Thyroid gland (tissue), 4 donors: ENCODE results near the gene CAMK2G. TPM values are rescaled to one million over a fixed set of nuclear protein-coding genes. Genes with fewer than 3 reads are reported as not detected.
A peak's percentile ranks its signal among the peaks of the same experiment; 100 is the strongest.

ENCODE experiments used
- DNase-seq, 2 donors: peaks; one replicate each; pipeline ENCODE4 v3.0.0-alpha.2; 2019
- H3K27ac ChIP-seq, 3 donors: fragments of 200-600 bp; sonication (generic); 1 replicate in 2 of 3; 2 replicates in 1 of 3; pipeline ENCODE4 v1.5.1; 2016 to 2019; ENCODE audit warnings: mild to moderate bottlenecking in 1 of 3, moderate library complexity in 1 of 3
- H3K27me3 ChIP-seq: fragments of 200-600 bp; sonication (generic); one replicate; pipeline ENCODE4 v1.5.1; 2019
- H3K36me3 ChIP-seq, 2 donors: fragments of 200-600 bp; sonication (generic); one replicate each; pipeline ENCODE4 v1.5.1; 2016 to 2019
- H3K4me1 ChIP-seq, 2 donors: fragments of 200-600 bp; sonication (generic); one replicate each; pipeline ENCODE4 v1.5.1; 2017 to 2019
- H3K4me3 ChIP-seq, 3 donors: fragments of 200-600 bp; sonication (generic); replicated peaks in 1 of 3; 1 replicate in 2 of 3; 2 replicates in 1 of 3; pipeline ENCODE4 v1.5.1; 2016; ENCODE audit warnings: mild to moderate bottlenecking in 1 of 3
- H3K9me3 ChIP-seq: fragments of 200-600 bp; sonication (generic); one replicate; pipeline ENCODE4 v1.5.1; 2017
- POLR2A ChIP-seq, 2 donors: fragments of 450-650 bp; IDR thresholded peaks; one replicate each; pipeline ENCODE4 v1.6.1; 2017; ENCODE audit warnings: antibody characterized with exemption in 2 of 2, mild to moderate bottlenecking in 2 of 2, moderate library complexity in 1 of 2
- WGBS, 2 donors: methylation state at CpG; one replicate each; pipeline ENCODE4 v1.1.5; 2017; 5-methylcytosine and 5-hydroxymethylcytosine counted together
- intact Hi-C: fragments of 100-400 bp; cut with DNase I; formaldehyde crosslinking; loops from one replicate; pipeline ENCODE4 v1.15.1; 2023
- total RNA-seq, 4 donors: library from RNA; depleted of rRNA; stranded (reverse); fragments of >200 nt; gene quantifications; one replicate each; pipeline ENCODE4 v1.2.3, GENCODE V29; 2016
- TF ChIP-seq, protein P1 (sequence below), 6 experiments: fragments of 200-600 bp in 3 of 6; fragments of 450-650 bp in 3 of 6; sonication (generic) in 3 of 6; IDR thresholded peaks; one replicate each; pipeline ENCODE4 v1.5.1; 2016 to 2019; ENCODE audit warnings: antibody characterized with exemption in 6 of 6, mild to moderate bottlenecking in 2 of 6, inconsistent platforms in 1 of 6, moderate library complexity in 1 of 6

Gene CAMK2G
- total RNA-seq, 4 donors from 2014 or later = 21.2 to 27.4 (median 22.3) TPM

DNA sequence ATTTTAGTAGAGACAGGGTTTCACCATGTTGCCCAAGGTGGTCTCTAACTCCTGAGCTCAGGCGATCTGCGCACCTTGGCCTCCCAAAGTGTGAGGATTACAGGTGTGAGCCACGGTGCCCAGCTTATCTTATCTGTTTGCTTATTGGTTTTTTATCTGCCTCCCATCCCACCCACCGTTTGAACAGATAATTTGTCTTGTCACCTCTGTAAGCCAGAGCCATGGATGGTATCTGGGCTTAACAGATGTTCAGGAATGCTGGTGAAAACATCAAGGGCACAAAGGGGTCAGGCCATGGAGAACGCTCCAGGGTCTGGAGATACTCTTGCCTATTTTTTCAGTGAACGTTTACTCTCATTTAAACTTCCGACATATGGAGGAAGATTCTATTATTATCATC lies 51.0 kb downstream of the CAMK2G start:
- TF ChIP-seq, protein P1, sequence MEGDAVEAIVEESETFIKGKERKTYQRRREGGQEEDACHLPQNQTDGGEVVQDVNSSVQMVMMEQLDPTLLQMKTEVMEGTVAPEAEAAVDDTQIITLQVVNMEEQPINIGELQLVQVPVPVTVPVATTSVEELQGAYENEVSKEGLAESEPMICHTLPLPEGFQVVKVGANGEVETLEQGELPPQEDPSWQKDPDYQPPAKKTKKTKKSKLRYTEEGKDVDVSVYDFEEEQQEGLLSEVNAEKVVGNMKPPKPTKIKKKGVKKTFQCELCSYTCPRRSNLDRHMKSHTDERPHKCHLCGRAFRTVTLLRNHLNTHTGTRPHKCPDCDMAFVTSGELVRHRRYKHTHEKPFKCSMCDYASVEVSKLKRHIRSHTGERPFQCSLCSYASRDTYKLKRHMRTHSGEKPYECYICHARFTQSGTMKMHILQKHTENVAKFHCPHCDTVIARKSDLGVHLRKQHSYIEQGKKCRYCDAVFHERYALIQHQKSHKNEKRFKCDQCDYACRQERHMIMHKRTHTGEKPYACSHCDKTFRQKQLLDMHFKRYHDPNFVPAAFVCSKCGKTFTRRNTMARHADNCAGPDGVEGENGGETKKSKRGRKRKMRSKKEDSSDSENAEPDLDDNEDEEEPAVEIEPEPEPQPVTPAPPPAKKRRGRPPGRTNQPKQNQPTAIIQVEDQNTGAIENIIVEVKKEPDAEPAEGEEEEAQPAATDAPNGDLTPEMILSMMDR (IDR thresholded peaks at IDR 0.05) = no peak
- TF ChIP-seq POLR2A (IDR thresholded peaks at IDR 0.05) = no peak
- Histone ChIP-seq H3K36me3 (peaks cover 0 to 9% of the 10 kb centered on the region in 2 donors), H3K27ac (no peak overlapping the region), H3K9me3 (no peaks in the 10 kb centered on the region), H3K4me3 (no peak overlapping the region), H3K4me1 (peaks cover 12 to 17% of the 10 kb centered on the region in 2 donors), H3K27me3 (no peaks in the 10 kb centered on the region)
- 85 to 87% methylated on average over 7 of the region's 7 CpGs for WGBS, 2 donors
- intact Hi-C loops = no loop called here
- no peak for DNase-seq

DNA sequence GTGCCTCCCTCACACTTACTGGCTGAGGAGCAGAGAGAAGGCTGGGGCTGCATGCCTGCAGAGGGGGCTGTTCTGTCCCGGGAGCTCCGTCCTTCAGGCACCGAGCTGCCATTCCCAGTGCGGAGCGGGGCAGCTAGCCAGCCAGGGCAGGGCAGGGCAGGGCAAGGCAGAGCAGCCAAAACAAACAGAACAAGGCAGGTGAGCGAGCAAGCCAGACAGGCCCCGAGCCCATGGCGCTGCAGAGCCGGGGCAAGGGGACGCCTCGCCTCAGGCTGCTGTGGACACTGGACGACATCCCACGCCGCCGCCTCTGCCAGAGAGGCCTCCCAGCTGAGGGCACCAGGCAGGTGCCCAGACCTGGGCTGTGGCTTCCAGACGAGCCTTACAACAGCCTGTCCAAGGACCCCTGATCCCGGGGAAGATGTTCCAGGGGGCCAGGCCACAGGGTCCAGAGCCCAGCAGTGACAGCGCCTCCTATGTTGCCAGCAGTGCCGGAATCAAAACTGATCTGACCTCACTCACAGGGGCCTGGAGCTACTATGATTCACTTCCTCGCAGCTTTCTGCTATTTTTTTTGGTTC lies 54.8 kb downstream of the CAMK2G start:
- Histone ChIP-seq H3K4me1 (peaks cover 23 to 42% of the 10 kb centered on the region in 2 donors), H3K4me3 (no peak overlapping the region), H3K9me3 (no peaks in the 10 kb centered on the region), H3K36me3 (peaks cover 0 to 1% of the 10 kb centered on the region in 2 donors), H3K27ac (peak overlapping the region; percentile 81 to 92 (median 84)), H3K27me3 (no peaks in the 10 kb centered on the region)
- intact Hi-C loops = loop anchor here (10.0 kb wide), 1 partner anchor 55 kb away; the partner anchor contains the start of gene CAMK2G
- 32 to 34% methylated on average over 7 to 17 of the region's 20 CpGs for WGBS, 2 donors
- TF ChIP-seq, protein P1 (IDR thresholded peaks at IDR 0.05) = peak in 1 of 6 experiments; percentile 31
- TF ChIP-seq POLR2A (IDR thresholded peaks at IDR 0.05) = peak in 1 of 2 donors; percentile 41
- peak; percentile 92 to 95 for DNase-seq

DNA sequence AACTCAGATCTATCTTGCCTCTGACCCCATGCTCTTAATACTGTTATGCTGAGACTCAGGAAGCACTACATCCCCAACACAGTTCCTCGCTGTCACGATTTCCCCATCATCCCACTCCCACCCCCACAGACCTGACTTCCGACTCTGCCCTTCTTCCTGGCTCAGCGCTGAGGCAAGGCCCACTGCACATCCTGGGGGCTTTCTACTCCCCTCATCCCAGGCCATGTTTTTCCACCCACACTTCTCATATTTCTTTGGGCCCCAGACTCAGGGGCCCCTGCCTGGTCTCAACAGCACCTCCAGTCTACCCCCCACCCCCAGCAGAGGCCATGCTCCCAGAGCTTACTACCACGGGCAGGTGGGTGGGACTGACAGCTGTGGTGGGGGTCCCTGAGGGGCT lies 55.3 kb downstream of the CAMK2G start:
- Histone ChIP-seq H3K4me3 (no peak overlapping the region), H3K27ac (peak overlapping the region; percentile 81 to 92 (median 84)), H3K4me1 (peaks cover 23 to 42% of the 10 kb centered on the region in 2 donors), H3K36me3 (peaks cover 0 to under 1% of the 10 kb centered on the region in 2 donors), H3K9me3 (no peaks in the 10 kb centered on the region), H3K27me3 (no peaks in the 10 kb centered on the region)
- WGBS, 2 donors = 67 to 71% methylated on average over 5 of the region's 5 CpGs
- DNase-seq = no peak
- intact Hi-C loops = loop anchor here (10.0 kb wide), 1 partner anchor 56 kb away; the partner anchor contains the start of gene CAMK2G
- no peak for TF ChIP-seq POLR2A (IDR thresholded peaks at IDR 0.05)
- TF ChIP-seq, protein P1 (IDR thresholded peaks at IDR 0.05) = no peak

DNA sequence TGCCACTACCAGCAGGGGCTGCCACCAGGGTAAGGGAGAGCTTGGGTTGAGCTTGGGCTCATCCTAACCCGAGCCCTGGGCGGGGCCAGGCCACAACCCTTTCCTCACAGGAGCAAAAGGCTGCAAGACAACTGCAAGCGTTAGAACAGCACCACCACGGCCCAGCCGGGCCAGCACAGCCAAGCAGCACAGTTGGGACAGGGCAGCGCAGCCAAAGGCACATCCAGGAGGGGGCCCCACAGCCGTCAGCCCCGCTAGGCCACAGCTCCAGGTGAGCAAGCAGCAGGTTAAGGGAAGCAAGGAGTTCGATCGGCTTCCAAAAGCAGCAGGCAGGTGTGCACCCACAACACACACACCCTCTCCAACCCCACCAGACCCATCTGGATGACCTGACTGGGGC lies 56.0 kb downstream of the CAMK2G start:
- no peak for DNase-seq
- Histone ChIP-seq H3K4me1 (peaks cover 23 to 42% of the 10 kb centered on the region in 2 donors), H3K36me3 (peaks cover 0 to 3% of the 10 kb centered on the region in 2 donors), H3K4me3 (no peak overlapping the region), H3K27me3 (no peaks in the 10 kb centered on the region), H3K9me3 (no peaks in the 10 kb centered on the region), H3K27ac (peak overlapping the region in 1 of 3 donors; percentile 84)
- intact Hi-C loops = loop anchor here (10.0 kb wide), 1 partner anchor 56 kb away; the partner anchor contains the start of gene CAMK2G
- TF ChIP-seq POLR2A (IDR thresholded peaks at IDR 0.05) = no peak
- TF ChIP-seq, protein P1 (IDR thresholded peaks at IDR 0.05) = no peak
- WGBS, 2 donors = 91 to 92% methylated on average over 4 to 8 of the region's 10 CpGs

DNA sequence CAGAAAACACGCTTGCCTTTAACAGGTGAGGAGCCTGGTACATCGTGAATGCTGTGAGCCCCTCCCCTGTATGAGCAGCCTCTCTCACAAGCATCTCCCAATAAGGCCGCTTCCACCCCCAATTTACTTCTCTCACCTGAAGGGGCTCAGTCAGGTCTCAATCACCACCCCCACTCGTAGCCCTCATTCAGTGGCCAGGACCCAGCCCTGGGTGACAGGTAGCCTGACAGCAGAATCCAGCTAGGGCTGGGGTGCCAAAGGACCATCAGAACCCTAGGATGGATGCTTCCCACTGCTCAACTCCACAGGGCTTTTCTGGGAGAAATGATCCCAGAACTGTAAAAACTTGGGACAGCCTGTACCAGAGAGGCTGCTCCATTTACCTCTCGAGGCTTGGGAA lies 56.5 kb downstream of the CAMK2G start:
- 89 to 93% methylated on average over 4 to 5 of the region's 5 CpGs for WGBS, 2 donors
- Histone ChIP-seq H3K4me3 (no peak overlapping the region), H3K9me3 (no peaks in the 10 kb centered on the region), H3K36me3 (peaks cover 0 to 3% of the 10 kb centered on the region in 2 donors), H3K27ac (peak overlapping the region; percentile 53 to 84 (median 68)), H3K4me1 (peaks cover 23 to 42% of the 10 kb centered on the region in 2 donors), H3K27me3 (no peaks in the 10 kb centered on the region)
- TF ChIP-seq POLR2A (IDR thresholded peaks at IDR 0.05) = no peak
- TF ChIP-seq, protein P1 (IDR thresholded peaks at IDR 0.05) = no peak
- DNase-seq = no peak
- intact Hi-C loops = loop anchor here (10.0 kb wide), 1 partner anchor 57 kb away; the partner anchor contains the start of gene CAMK2G
